HCT116 (cell line): ENCODE results near the gene INKA2. TPM values are rescaled to one million over a fixed set of nuclear protein-coding genes. Genes with fewer than 3 reads are reported as not detected.

Experiments used
- ATAC-seq: fragments of 200-7000 bp; cut with Tn5 transposase; 2 replicates; pipeline ENCODE4 v1.9.1; 2020; ENCODE audit warnings: mild to moderate bottlenecking, moderate library complexity
- BruUV-seq: library from RNA; stranded (reverse); fragments of 400-500 nt; replicated peaks from 2 replicates; lab custom pipeline; 2021; lab: Mats Ljungman, UMichigan
- CTCF ChIA-PET: fragments of 300-600 bp; sonication (Branson Sonifier 250); formaldehyde crosslinking; loops from one replicate; lab custom pipeline; 2021; ENCODE audit warnings: antibody characterized with exemption; lab: Charles Lee
- POLR2A ChIA-PET: fragments of 300-600, 350-600 bp; sonication (Branson Sonifier 250); formaldehyde crosslinking; loops from one replicate; lab custom pipeline; 2021; ENCODE audit warnings: antibody characterized with exemption; lab: Charles Lee
- RAD21 ChIA-PET, 2 experiments: fragments of 300-600 bp; sonication (Branson Sonifier 250); formaldehyde crosslinking; loops; one replicate each; lab custom pipeline; 2023; ENCODE audit warnings: low total read pairs in 2 of 2; ENCODE audit not compliant: uncharacterized antibody in 2 of 2, unreplicated experiment in 2 of 2, low non-redundant PET in 1 of 2; lab: Charles Lee
- DNase-seq: peaks from one replicate; pipeline ENCODE4 v3.0.0-alpha.2; 2010; ENCODE audit warnings: low read depth, low spot score
- H2AFZ ChIP-seq: fragments of 200-600 bp; shearing (Covaris generic), sonication (generic); 2 replicates; pipeline ENCODE4 v1.6.1; 2017; ENCODE audit warnings: low read depth, mixed run types, mixed read lengths, antibody characterized with exemption, low read length; ENCODE audit not compliant: poor library complexity, severe bottlenecking
- H3K27ac ChIP-seq: 2 replicates; pipeline ENCODE4 v1.5.1; 2012; ENCODE audit warnings: low read depth, low read length
- H3K27me3 ChIP-seq: fragments of 200-600 bp; sonication (generic); 2 replicates; pipeline ENCODE4 v1.6.1; 2016; ENCODE audit warnings: mixed run types, low read length, mixed read lengths; ENCODE audit not compliant: insufficient read depth
- H3K36me3 ChIP-seq, 2 experiments: fragments of 200-500 bp in 1 of 2; fragments of 200-600 bp in 1 of 2; sonication (Bioruptor generic) in 1 of 2; sonication (generic) in 1 of 2; 2 replicates each; pipeline versions ENCODE4 v1.5.1 to v1.6.1; 2014 to 2016; ENCODE audit warnings: low read length in 2 of 2, inconsistent platforms in 1 of 2, mixed read lengths in 1 of 2, mixed run types in 1 of 2; ENCODE audit not compliant: insufficient read depth in 2 of 2, control insufficient read depth in 1 of 2
- H3K4me1 ChIP-seq, 2 experiments: fragments of 200-600 bp in 1 of 2; sonication (generic) in 1 of 2; 2 replicates each; pipeline versions ENCODE4 v1.5.1 to v1.6.1; 2012 to 2017; ENCODE audit warnings: low read length in 2 of 2, inconsistent platforms in 1 of 2, mild to moderate bottlenecking in 1 of 2, mixed read lengths in 1 of 2, mixed run types in 1 of 2, moderate library complexity in 1 of 2; ENCODE audit not compliant: insufficient read depth in 2 of 2, control insufficient read depth in 1 of 2
- H3K4me2 ChIP-seq: fragments of 200-600 bp; sonication (generic); 2 replicates; pipeline ENCODE4 v1.6.1; 2017; ENCODE audit warnings: mixed run types, low read length, mixed read lengths
- H3K4me3 ChIP-seq, 2 experiments: fragments of 200-600 bp in 1 of 2; sonication (generic) in 1 of 2; replicated peaks in 1 of 2; 2 replicates each; pipeline ENCODE4 v1.5.1; 2011 to 2016; ENCODE audit warnings: low read length in 2 of 2, control low read depth in 1 of 2, low read depth in 1 of 2, mild to moderate bottlenecking in 1 of 2, mixed read lengths in 1 of 2, mixed run types in 1 of 2
- H3K79me2 ChIP-seq: fragments of 200-600 bp; sonication (generic); 2 replicates; pipeline ENCODE4 v1.6.1; 2017; ENCODE audit warnings: mild to moderate bottlenecking, mixed run types, low read length, moderate library complexity, mixed read lengths; ENCODE audit not compliant: insufficient read depth
- H3K9ac ChIP-seq: fragments of 200-600 bp; sonication (generic); 2 replicates; pipeline ENCODE4 v1.6.1; 2016; ENCODE audit warnings: low read length, mixed read lengths
- H3K9me2 ChIP-seq: fragments of 200-600 bp; sonication (generic), shearing (Covaris generic); 2 replicates; pipeline ENCODE4 v1.6.1; 2017; ENCODE audit warnings: mixed run types, mild to moderate bottlenecking, moderate library complexity; ENCODE audit not compliant: insufficient read depth
- H3K9me3 ChIP-seq, 2 experiments: fragments of 200-500 bp in 1 of 2; fragments of 200-600 bp in 1 of 2; sonication (Bioruptor generic) in 1 of 2; sonication (generic) in 1 of 2; 2 replicates each; pipeline ENCODE4 v1.6.1; 2014 to 2017; ENCODE audit warnings: low read length in 2 of 2, mixed read lengths in 2 of 2, inconsistent platforms in 1 of 2, low read depth in 1 of 2, mild to moderate bottlenecking in 1 of 2, mixed run types in 1 of 2, moderate library complexity in 1 of 2; ENCODE audit not compliant: control insufficient read depth in 1 of 2, insufficient read depth in 1 of 2
- H4K20me1 ChIP-seq: fragments of 200-600 bp; sonication (generic), shearing (Covaris generic); 2 replicates; pipeline ENCODE4 v1.6.1; 2017; ENCODE audit warnings: mixed run types, mild to moderate bottlenecking, moderate library complexity; ENCODE audit not compliant: insufficient read depth
- CEBPB ChIP-seq: IDR thresholded peaks from 2 replicates; pipeline ENCODE4 v1.6.1; 2012; ENCODE audit warnings: low read depth
- ELF1 ChIP-seq: IDR thresholded peaks from 2 replicates; pipeline ENCODE4 v1.6.1; 2012; ENCODE audit warnings: low read depth, borderline replicate concordance
- EZH2 ChIP-seq: fragments of 200-600 bp; sonication (generic); IDR thresholded peaks from 2 replicates; pipeline ENCODE4 v1.6.1; 2017; ENCODE audit warnings: antibody characterized with exemption, mixed run types
- JUND ChIP-seq: IDR thresholded peaks from 2 replicates; pipeline ENCODE4 v1.6.1; 2012
- POLR2A ChIP-seq: IDR thresholded peaks from 2 replicates; pipeline ENCODE4 v1.7.0; 2011; ENCODE audit warnings: borderline replicate concordance; ENCODE audit not compliant: insufficient read depth, insufficient read length; ENCODE audit errors: extremely low read depth
- POLR2AphosphoS5 ChIP-seq: IDR thresholded peaks from 2 replicates; pipeline ENCODE4 v1.6.1; 2011; ENCODE audit warnings: mild to moderate bottlenecking, low read depth, low read length, moderate library complexity
- REST ChIP-seq: IDR thresholded peaks from 2 replicates; pipeline ENCODE4 v1.6.1; 2012; ENCODE audit warnings: low read depth
- SIN3A ChIP-seq: IDR thresholded peaks from 2 replicates; pipeline ENCODE4 v1.6.1; 2012; ENCODE audit warnings: low read depth
- TCF7L2 ChIP-seq: IDR thresholded peaks from 2 replicates; pipeline ENCODE4 v1.7.0; 2011; ENCODE audit warnings: borderline replicate concordance, inconsistent platforms; ENCODE audit not compliant: insufficient read depth, insufficient read length; ENCODE audit errors: extremely low read depth
- YY1 ChIP-seq: IDR thresholded peaks from 2 replicates; pipeline ENCODE4 v1.6.1; 2011; ENCODE audit warnings: low read length, low read depth, moderate library complexity, mild to moderate bottlenecking; ENCODE audit not compliant: insufficient replicate concordance; ENCODE audit errors: extremely low read depth
- intact Hi-C: fragments of 100-400 bp; cut with micrococcal nuclease; formaldehyde crosslinking; loops from 2 replicates; pipeline ENCODE4 v1.10.0; 2022
- total RNA-seq: library from RNA; stranded (reverse); gene quantifications from one replicate; pipeline ENCODE4 v1.2.1, GENCODE V29; 2021; ENCODE audit not compliant: unreplicated experiment
- TF ChIP-seq, protein P1 (sequence below): IDR thresholded peaks from 2 replicates; pipeline ENCODE4 v1.6.1; 2012
- TF ChIP-seq, protein P2 (sequence below): IDR thresholded peaks from 2 replicates; pipeline ENCODE4 v1.6.1; 2012
- TF ChIP-seq, protein P3 (sequence below), 3 experiments: fragments of 200-600 bp in 1 of 3; sonication (generic) in 1 of 3; IDR thresholded peaks in 2 of 3; conservative IDR thresholded peaks in 1 of 3; 2 replicates each; pipeline ENCODE4 v1.5.1; 2012 to 2017; ENCODE audit warnings: low read depth in 2 of 3, low read length in 2 of 3, antibody characterized with exemption in 1 of 3, borderline replicate concordance in 1 of 3, control low read depth in 1 of 3, mild to moderate bottlenecking in 1 of 3, mixed read lengths in 1 of 3, mixed run types in 1 of 3, moderate library complexity in 1 of 3; ENCODE audit not compliant: insufficient read depth in 1 of 3

Gene INKA2
- total RNA-seq, 1 experiment from 2014 or later = 4.0 TPM

- Histone ChIP-seq H3K79me2 (no peaks in the 10 kb centered on the region), H3K9me2 (no peaks in the 10 kb centered on the region), H3K4me3 (no peak overlapping the region), H3K9me3 (no peaks in the 10 kb centered on the region), H3K4me1 (peaks cover 9 to 12% of the 10 kb centered on the region in 2 experiments), H3K9ac (no peak overlapping the region), H3K4me2 (no peak overlapping the region), H3K36me3 (peaks cover 10 to 16% of the 10 kb centered on the region in 2 experiments; a peak in 3 of 4 replicates), H3K27ac (no peak overlapping the region), H3K27me3 (no peaks in the 10 kb centered on the region), H4K20me1 (no peaks in the 10 kb centered on the region), H2AFZ (no peak overlapping the region)
- TF ChIP-seq POLR2AphosphoS5 (no peak), SIN3A (no peak), POLR2A (no peak), EZH2 (no peak), REST (no peak), CEBPB (no peak), JUND (no peak), YY1 (no peak), ELF1 (no peak), TCF7L2 (no peak)
- TF ChIP-seq, protein P1, sequence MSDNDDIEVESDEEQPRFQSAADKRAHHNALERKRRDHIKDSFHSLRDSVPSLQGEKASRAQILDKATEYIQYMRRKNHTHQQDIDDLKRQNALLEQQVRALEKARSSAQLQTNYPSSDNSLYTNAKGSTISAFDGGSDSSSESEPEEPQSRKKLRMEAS = no peak
- TF ChIP-seq, protein P2, sequence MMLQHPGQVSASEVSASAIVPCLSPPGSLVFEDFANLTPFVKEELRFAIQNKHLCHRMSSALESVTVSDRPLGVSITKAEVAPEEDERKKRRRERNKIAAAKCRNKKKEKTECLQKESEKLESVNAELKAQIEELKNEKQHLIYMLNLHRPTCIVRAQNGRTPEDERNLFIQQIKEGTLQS = no peak
- TF ChIP-seq, protein P3, sequence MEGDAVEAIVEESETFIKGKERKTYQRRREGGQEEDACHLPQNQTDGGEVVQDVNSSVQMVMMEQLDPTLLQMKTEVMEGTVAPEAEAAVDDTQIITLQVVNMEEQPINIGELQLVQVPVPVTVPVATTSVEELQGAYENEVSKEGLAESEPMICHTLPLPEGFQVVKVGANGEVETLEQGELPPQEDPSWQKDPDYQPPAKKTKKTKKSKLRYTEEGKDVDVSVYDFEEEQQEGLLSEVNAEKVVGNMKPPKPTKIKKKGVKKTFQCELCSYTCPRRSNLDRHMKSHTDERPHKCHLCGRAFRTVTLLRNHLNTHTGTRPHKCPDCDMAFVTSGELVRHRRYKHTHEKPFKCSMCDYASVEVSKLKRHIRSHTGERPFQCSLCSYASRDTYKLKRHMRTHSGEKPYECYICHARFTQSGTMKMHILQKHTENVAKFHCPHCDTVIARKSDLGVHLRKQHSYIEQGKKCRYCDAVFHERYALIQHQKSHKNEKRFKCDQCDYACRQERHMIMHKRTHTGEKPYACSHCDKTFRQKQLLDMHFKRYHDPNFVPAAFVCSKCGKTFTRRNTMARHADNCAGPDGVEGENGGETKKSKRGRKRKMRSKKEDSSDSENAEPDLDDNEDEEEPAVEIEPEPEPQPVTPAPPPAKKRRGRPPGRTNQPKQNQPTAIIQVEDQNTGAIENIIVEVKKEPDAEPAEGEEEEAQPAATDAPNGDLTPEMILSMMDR (IDR thresholded peaks at IDR 0.05 in 2 of 3, conservative IDR thresholded peaks at IDR 0.05 in 1 of 3; ENCODE audit: borderline replicate concordance in 1 of 3, insufficient read depth in 1 of 3, low read depth in 2 of 3, low read length in 2 of 3) = no peak
- POLR2A ChIA-PET = no interaction called here
- intact Hi-C loops = no loop called here
- ATAC-seq (no peak), DNase-seq (no peak)
- CTCF ChIA-PET = interaction anchor here (3.1 kb wide), 1 partner anchor 8 kb away, joined by 14 read pairs; no protein-coding TSS in a partner anchor
- BruUV-seq = no TSS peak
- RAD21 ChIA-PET = no interaction called here
Measured at GRCh38 chr1:111705841-111706240, 33.4 kb downstream of the INKA2 start.
